Panc1 (cell line): Measurements from ENCODE around the gene SCN10A. TPM values are rescaled to one million over a fixed set of nuclear protein-coding genes. Genes with fewer than 3 reads are reported as not detected.

ENCODE experiments used
- ATAC-seq: fragments of 200-7000 bp; cut with Tn5 transposase; 2 replicates; pipeline ENCODE4 v1.9.1; 2020; ENCODE audit warnings: mild to moderate bottlenecking, moderate library complexity
- BruUV-seq: library from RNA; stranded (reverse); fragments of 400-500 nt; replicated peaks from 2 replicates; lab custom pipeline; 2021; lab: Mats Ljungman, UMichigan
- CTCF ChIA-PET: fragments of 300-600 bp; sonication (Branson Sonifier 250); formaldehyde crosslinking; loops from one replicate; lab custom pipeline; 2022; ENCODE audit warnings: antibody characterized with exemption; lab: Charles Lee
- POLR2A ChIA-PET: fragments of 300-600 bp; sonication (Branson Sonifier 250); formaldehyde crosslinking; loops from one replicate; lab custom pipeline; 2022; ENCODE audit warnings: antibody characterized with exemption; lab: Charles Lee
- DNase-seq: peaks from one replicate; pipeline ENCODE4 v3.0.0-alpha.2; 2010; ENCODE audit warnings: low read depth, low spot score
- H3K27ac ChIP-seq: 2 replicates; pipeline ENCODE4 v1.5.1; 2011; ENCODE audit warnings: mild to moderate bottlenecking, low read length, inconsistent platforms
- H3K27me3 ChIP-seq: fragments of 200-500 bp; sonication (Bioruptor generic); 2 replicates; pipeline ENCODE4 v1.6.0; 2014; ENCODE audit warnings: low read length, inconsistent platforms; ENCODE audit not compliant: control insufficient read depth, insufficient read depth
- H3K36me3 ChIP-seq: fragments of 200-500 bp; sonication (Bioruptor generic); 2 replicates; pipeline ENCODE4 v1.5.1; 2014; ENCODE audit warnings: inconsistent platforms, mild to moderate bottlenecking, low read length, moderate library complexity; ENCODE audit not compliant: control insufficient read depth, insufficient read depth
- H3K4me1 ChIP-seq: 2 replicates; pipeline ENCODE4 v1.5.1; 2011; ENCODE audit warnings: inconsistent platforms, mild to moderate bottlenecking, low read length, moderate library complexity; ENCODE audit not compliant: control insufficient read depth, insufficient read depth
- H3K4me3 ChIP-seq, 2 experiments: 2 replicates each; pipeline ENCODE4 v1.5.1; 2011 to 2012; ENCODE audit warnings: low read depth in 2 of 2, low read length in 2 of 2, mild to moderate bottlenecking in 2 of 2, inconsistent platforms in 1 of 2, moderate library complexity in 1 of 2
- H3K9me3 ChIP-seq: fragments of 200-500 bp; sonication (Bioruptor generic); 2 replicates; pipeline ENCODE4 v1.5.1; 2014; ENCODE audit warnings: low read depth, mild to moderate bottlenecking, inconsistent platforms, low read length, moderate library complexity; ENCODE audit not compliant: control insufficient read depth, insufficient read depth
- POLR2AphosphoS5 ChIP-seq: IDR thresholded peaks from 2 replicates; pipeline ENCODE4 v1.6.1; 2012; ENCODE audit warnings: mild to moderate bottlenecking, low read depth, low read length, moderate library complexity
- SIN3A ChIP-seq: IDR thresholded peaks from 2 replicates; pipeline ENCODE4 v1.6.1; 2012; ENCODE audit warnings: low read depth, mild to moderate bottlenecking, low read length, moderate library complexity, borderline replicate concordance; ENCODE audit not compliant: insufficient read depth
- TCF7L2 ChIP-seq: IDR thresholded peaks from 2 replicates; pipeline ENCODE4 v1.6.1; 2011; ENCODE audit warnings: mild to moderate bottlenecking, low read depth, low read length, inconsistent platforms
- in situ Hi-C: cut with HindIII; loops from 2 replicates; pipeline ENCODE4 v1.10.0; 2016; ENCODE audit warnings: low sequenced_read_pairs, low pct_unique_long_range_greater_than_20kb
- intact Hi-C: fragments of 100-400 bp; cut with micrococcal nuclease; formaldehyde crosslinking; loops from one replicate; pipeline ENCODE4 v1.10.0; 2022; ENCODE audit not compliant: unreplicated experiment
- total RNA-seq: library from RNA; stranded (reverse); gene quantifications from one replicate; pipeline ENCODE4 v1.2.1, GENCODE V29; 2021; ENCODE audit not compliant: unreplicated experiment
- TF ChIP-seq, protein P1 (sequence below): fragments of 450-650 bp; IDR thresholded peaks from 2 replicates; pipeline ENCODE4 v1.5.1; 2017; ENCODE audit warnings: mild to moderate bottlenecking
- TF ChIP-seq, protein P2 (sequence below), 2 experiments: IDR thresholded peaks; 2 replicates each; pipeline ENCODE4 v1.6.1; 2011 to 2012; ENCODE audit warnings: low read depth in 2 of 2, control low read depth in 1 of 2, low read length in 1 of 2, mild to moderate bottlenecking in 1 of 2, moderate library complexity in 1 of 2; ENCODE audit not compliant: insufficient read depth in 1 of 2

SCN10A gene
- total RNA-seq, 1 experiment from 2014 or later = not detected

DNA sequence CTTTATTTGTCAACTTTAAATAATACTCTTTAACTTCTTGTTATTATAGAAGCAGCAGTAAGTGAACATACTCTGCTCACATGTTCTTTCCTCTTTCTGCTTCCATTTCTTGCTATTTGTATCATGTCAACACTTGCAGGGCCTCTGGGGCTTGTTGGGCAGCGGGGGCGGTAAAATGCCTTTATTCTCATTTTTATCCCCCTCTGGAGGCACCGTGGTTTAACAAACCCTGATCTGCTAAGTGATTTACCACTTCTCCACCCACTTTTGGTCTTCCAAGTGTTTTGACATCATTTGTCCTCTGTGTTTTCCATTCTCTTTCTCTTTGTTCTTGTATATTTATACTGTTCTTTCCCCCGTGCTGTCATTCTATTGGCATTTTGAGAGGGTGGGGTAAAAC lies 33.9 kb downstream of the SCN10A start:
- Histone ChIP-seq H3K9me3 (no peaks in the 10 kb centered on the region), H3K27ac (no peak overlapping the region), H3K4me1 (no peaks in the 10 kb centered on the region), H3K27me3 (no peaks in the 10 kb centered on the region; the same call in 1 of the 2 replicates), H3K4me3 (no peak overlapping the region), H3K36me3 (no peaks in the 10 kb centered on the region)
- ChIA-PET POLR2A (no interaction called here), CTCF (no interaction called here)
- ATAC-seq (no peak), DNase-seq (no peak)
- no peak for TF ChIP-seq TCF7L2
- no peak for TF ChIP-seq POLR2AphosphoS5
- TF ChIP-seq, protein P1, sequence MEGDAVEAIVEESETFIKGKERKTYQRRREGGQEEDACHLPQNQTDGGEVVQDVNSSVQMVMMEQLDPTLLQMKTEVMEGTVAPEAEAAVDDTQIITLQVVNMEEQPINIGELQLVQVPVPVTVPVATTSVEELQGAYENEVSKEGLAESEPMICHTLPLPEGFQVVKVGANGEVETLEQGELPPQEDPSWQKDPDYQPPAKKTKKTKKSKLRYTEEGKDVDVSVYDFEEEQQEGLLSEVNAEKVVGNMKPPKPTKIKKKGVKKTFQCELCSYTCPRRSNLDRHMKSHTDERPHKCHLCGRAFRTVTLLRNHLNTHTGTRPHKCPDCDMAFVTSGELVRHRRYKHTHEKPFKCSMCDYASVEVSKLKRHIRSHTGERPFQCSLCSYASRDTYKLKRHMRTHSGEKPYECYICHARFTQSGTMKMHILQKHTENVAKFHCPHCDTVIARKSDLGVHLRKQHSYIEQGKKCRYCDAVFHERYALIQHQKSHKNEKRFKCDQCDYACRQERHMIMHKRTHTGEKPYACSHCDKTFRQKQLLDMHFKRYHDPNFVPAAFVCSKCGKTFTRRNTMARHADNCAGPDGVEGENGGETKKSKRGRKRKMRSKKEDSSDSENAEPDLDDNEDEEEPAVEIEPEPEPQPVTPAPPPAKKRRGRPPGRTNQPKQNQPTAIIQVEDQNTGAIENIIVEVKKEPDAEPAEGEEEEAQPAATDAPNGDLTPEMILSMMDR = peak; percentile 23; the same call in 1 of the 2 replicates
- TF ChIP-seq, protein P2, sequence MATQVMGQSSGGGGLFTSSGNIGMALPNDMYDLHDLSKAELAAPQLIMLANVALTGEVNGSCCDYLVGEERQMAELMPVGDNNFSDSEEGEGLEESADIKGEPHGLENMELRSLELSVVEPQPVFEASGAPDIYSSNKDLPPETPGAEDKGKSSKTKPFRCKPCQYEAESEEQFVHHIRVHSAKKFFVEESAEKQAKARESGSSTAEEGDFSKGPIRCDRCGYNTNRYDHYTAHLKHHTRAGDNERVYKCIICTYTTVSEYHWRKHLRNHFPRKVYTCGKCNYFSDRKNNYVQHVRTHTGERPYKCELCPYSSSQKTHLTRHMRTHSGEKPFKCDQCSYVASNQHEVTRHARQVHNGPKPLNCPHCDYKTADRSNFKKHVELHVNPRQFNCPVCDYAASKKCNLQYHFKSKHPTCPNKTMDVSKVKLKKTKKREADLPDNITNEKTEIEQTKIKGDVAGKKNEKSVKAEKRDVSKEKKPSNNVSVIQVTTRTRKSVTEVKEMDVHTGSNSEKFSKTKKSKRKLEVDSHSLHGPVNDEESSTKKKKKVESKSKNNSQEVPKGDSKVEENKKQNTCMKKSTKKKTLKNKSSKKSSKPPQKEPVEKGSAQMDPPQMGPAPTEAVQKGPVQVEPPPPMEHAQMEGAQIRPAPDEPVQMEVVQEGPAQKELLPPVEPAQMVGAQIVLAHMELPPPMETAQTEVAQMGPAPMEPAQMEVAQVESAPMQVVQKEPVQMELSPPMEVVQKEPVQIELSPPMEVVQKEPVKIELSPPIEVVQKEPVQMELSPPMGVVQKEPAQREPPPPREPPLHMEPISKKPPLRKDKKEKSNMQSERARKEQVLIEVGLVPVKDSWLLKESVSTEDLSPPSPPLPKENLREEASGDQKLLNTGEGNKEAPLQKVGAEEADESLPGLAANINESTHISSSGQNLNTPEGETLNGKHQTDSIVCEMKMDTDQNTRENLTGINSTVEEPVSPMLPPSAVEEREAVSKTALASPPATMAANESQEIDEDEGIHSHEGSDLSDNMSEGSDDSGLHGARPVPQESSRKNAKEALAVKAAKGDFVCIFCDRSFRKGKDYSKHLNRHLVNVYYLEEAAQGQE (IDR thresholded peaks at IDR 0.05; ENCODE audit: insufficient read depth in 1 of 2, low read depth in 2 of 2, low read length in 1 of 2) = no peak
- BruUV-seq = no TSS peak
- in situ Hi-C loops (no loop called here), intact Hi-C loops (no loop called here)

DNA sequence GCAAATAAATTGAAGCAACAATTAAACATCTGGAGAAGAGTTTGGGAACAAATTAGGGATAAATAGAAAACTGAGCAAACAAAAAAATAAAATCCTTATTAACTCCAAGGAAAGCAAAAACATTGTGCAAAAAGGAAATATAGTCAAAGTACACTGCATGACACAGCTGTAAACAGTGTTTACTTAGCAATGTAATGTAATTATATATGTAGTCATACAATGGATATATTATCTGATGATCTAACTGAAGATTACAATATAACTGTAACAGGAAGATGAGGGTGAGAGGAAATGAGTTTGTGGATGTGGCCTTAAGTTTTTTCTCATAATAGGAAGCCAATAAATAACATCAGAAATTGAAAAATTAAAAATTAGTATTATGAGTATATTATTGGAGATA lies 42.5 kb downstream of the SCN10A start:
- in situ Hi-C loops (no loop called here), intact Hi-C loops (no loop called here)
- POLR2A ChIA-PET = no interaction called here
- Histone ChIP-seq H3K4me1 (no peaks in the 10 kb centered on the region), H3K36me3 (no peaks in the 10 kb centered on the region), H3K27ac (no peak overlapping the region), H3K4me3 (no peak overlapping the region), H3K9me3 (no peaks in the 10 kb centered on the region), H3K27me3 (no peaks in the 10 kb centered on the region; the same call in 1 of the 2 replicates)
- CTCF ChIA-PET = no interaction called here
- TF ChIP-seq POLR2AphosphoS5 (no peak), TCF7L2 (no peak), SIN3A (no peak)
- TF ChIP-seq, protein P2 (IDR thresholded peaks at IDR 0.05; ENCODE audit: insufficient read depth in 1 of 2, low read depth in 2 of 2, low read length in 1 of 2) = no peak
- TF ChIP-seq, protein P1 = no peak
- no TSS peak for BruUV-seq
- DNase-seq (no peak), ATAC-seq (no peak)
